HPDE6-E6E7 (cell line): Measurements from ENCODE around the gene GPC3.
"Not testable (repeated sequence)": the region's sequence is repeated elsewhere in the genome, so short reads cannot be mapped to it uniquely, and the experiment has no call there.

Experiments used
- DNase-seq: peaks from one replicate; pipeline ENCODE4 v3.0.0; 2011; ENCODE audit warnings: missing footprints; ENCODE audit errors: extremely low spot score

Gene GPC3

GRCh38 chrX:133888084-133888483, 97.3 kb downstream of the GPC3 start:
- not testable (repeated sequence) for DNase-seq

GRCh38 chrX:133884430-133885394, 100.7 kb downstream of the GPC3 start:
- DNase-seq: no peak

- no peak for DNase-seq
Observed at GRCh38 chrX:133881893-133882292, 103.5 kb downstream of the GPC3 start.

GRCh38 chrX:133881007-133881406, 104.4 kb downstream of the GPC3 start:
- DNase-seq: no peak

- DNase-seq: no peak
Observed at GRCh38 chrX:133880032-133880443, 105.4 kb downstream of the GPC3 start.

GRCh38 chrX:133878710-133879109, 106.7 kb downstream of the GPC3 start:
- no peak for DNase-seq

GRCh38 chrX:133876646-133877045, 108.7 kb downstream of the GPC3 start:
- DNase-seq: no peak

- no peak for DNase-seq
Observed at GRCh38 chrX:133869270-133869669, 116.1 kb downstream of the GPC3 start.

GRCh38 chrX:133868682-133869081, 116.7 kb downstream of the GPC3 start:
- DNase-seq: no peak

- DNase-seq: no peak
Observed at GRCh38 chrX:133868250-133868649, 117.1 kb downstream of the GPC3 start.

- DNase-seq: no peak
Observed at GRCh38 chrX:133865761-133866471, 119.5 kb downstream of the GPC3 start.

- DNase-seq: no peak
Observed at GRCh38 chrX:133864236-133864635, 121.2 kb downstream of the GPC3 start.

- no peak for DNase-seq
Observed at GRCh38 chrX:133859860-133860259, 125.5 kb downstream of the GPC3 start.

- DNase-seq: peak; percentile 7
Observed at GRCh38 chrX:133859336-133859735, 126.1 kb downstream of the GPC3 start.

- no peak for DNase-seq
Observed at GRCh38 chrX:133857640-133858269, 127.6 kb downstream of the GPC3 start.

GRCh38 chrX:133856819-133857218, 128.6 kb downstream of the GPC3 start:
- no peak for DNase-seq

- no peak for DNase-seq
Observed at GRCh38 chrX:133854290-133854689, 131.1 kb downstream of the GPC3 start.

- no peak for DNase-seq
Observed at GRCh38 chrX:133852837-133853356, 132.5 kb downstream of the GPC3 start.

GRCh38 chrX:133852401-133852800, 133.0 kb downstream of the GPC3 start:
- no peak for DNase-seq

- DNase-seq: no peak
Observed at GRCh38 chrX:133850399-133850798, 135.0 kb downstream of the GPC3 start.

- DNase-seq: no peak
Observed at GRCh38 chrX:133849676-133850075, 135.7 kb downstream of the GPC3 start.

GRCh38 chrX:133847340-133847994, 137.9 kb downstream of the GPC3 start:
- no peak for DNase-seq
